Stimulated activated CD8-positive, alpha-beta memory T cell treated with anti-CD3 and anti-CD28 coated beads, Interleukin-2, amount 100 ng/mL, for 48 hours (primary cell): ENCODE data around the gene TRMT112.
"Not testable (repeated sequence)": the region's sequence is repeated elsewhere in the genome, so short reads cannot be mapped to it uniquely, and the experiment has no call there.

Experiments used
- DNase-seq, 2 donors: peaks; one replicate each; pipeline ENCODE4 v3.0.0-alpha.2; 2020; ENCODE audit warnings: low read depth in 2 of 2

TRMT112 gene

DNA sequence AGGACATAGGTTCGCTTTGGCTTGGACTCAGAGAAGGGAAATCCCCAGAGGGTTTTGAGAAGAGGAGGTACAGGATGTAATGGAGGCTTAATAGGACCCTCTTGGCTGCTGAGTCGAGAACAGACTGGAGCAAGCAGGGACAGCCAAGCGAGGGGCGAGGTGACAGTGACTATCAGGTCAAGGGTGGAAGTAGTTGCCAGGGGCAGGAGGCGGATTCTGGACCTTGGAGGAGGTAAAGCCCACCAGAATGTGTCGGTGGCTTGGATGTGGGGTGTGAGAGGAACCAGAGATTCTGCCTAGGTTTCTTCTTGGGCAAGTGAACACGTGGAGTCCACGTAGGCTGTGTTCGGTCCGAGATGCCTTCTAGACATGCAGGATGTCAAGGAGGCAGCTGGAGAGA lies 4.4 kb downstream of the TRMT112 start:
- DNase-seq = no peak

DNA sequence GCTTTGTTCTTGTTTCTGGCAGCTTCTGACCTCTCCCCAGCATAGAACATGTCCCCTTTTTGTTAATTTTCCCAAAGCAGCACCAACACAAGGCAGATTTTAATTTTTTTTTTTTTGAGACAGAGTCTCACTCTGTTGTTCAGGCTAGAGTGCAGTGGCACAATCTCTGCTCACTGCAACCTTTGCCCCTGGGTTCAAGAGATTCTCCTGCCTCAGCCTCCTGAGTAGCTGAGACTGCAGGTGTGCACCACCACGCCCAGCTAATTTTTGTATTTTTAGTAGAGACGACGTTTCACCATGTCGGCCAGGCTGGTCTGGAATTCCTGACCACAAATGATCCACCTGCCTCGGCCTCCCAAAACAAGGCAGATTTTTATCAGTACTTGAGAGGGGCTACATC lies 9.6 kb downstream of the TRMT112 start:
- DNase-seq = not testable (repeated sequence)

DNA sequence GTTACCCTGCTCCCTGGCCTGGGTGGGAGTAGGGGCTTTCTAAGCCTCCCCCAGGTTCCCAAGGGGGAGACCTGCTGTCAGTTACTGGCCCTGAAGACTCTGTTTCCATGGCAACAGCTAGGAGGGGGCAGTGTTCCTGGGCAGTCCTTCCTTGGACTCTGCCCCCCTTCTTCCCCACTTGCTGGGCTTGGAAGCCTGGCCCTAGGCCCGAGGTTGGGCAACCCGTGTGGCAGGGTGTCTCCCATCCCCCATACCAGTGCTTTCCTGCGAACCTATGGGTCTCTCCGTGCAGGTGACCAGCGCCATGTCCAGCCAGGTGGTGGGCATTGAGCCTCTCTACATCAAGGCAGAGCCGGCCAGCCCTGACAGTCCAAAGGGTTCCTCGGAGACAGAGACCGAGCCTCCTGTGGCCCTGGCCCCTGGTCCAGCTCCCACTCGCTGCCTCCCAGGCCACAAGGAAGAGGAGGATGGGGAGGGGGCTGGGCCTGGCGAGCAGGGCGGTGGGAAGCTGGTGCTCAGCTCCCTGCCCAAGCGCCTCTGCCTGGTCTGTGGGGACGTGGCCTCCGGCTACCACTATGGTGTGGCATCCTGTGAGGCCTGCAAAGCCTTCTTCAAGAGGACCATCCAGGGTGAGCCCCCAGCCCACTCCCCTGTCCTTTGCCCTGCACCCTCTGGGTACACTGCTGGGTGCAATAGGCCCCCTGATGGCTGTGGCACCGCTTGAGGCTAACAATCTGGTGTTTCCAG lies 10.3 kb downstream of the TRMT112 start:
- DNase-seq = no peak

DNA sequence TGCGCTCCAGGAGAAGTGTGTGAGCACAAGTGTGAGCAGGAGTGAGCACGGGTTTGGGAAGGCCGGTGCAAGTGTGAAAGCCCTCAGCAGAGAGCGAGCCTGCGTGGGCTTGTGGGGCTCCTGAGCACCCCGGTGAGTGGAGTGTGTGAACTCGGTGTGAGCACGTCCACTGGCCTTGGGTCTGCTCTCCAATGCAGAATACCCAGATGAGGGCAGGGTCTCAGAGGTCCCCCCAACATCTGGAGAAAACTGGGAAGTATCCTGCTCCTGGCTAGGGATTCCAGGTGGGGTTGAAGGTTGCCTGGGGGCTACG lies 10.8 kb downstream of the TRMT112 start:
- no peak for DNase-seq

DNA sequence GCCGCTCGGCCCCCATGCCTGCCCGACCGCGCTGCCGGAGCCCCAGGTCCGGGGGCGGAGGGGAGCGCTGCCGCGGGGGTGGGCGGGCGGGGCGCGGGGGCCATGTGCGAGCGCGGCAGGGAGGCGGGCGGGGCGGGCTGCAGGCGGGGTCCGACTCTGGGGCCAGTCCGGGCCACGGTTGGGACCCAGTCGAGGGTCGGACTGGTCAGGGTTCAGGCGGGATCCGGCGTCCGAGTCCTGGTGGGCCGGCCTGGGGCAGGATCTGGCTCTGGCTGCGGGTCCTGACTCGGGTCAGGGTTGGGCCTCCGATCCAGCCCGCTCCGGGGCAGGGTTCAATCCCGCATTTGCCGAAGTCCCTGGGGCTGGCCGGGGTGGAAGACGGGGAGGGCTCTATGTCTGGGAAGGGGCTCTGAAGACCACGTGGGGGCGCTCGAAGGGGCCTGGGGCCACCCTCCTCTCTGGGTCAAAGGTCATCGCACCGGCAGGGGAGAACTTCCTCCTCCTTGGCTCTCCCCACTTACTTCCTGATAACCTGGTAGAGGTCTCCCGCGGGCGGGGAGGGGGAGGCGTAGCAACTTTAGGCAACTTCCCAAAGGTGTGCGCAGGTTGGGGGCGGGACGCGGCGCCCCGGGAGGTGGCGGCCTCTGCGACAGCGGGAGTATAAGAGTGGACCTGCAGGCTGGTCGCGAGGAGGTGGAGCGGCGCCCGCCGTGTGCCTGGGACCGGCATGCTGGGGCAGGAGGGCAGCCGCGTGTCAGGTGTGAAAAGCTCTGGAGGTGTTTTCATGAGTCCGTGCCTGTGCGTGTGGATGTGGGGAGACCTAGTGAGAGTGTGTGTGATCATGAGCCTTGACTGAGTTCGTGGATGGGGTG lies 11.4 kb downstream of the TRMT112 start:
- DNase-seq = peak; percentile 50 to 53

DNA sequence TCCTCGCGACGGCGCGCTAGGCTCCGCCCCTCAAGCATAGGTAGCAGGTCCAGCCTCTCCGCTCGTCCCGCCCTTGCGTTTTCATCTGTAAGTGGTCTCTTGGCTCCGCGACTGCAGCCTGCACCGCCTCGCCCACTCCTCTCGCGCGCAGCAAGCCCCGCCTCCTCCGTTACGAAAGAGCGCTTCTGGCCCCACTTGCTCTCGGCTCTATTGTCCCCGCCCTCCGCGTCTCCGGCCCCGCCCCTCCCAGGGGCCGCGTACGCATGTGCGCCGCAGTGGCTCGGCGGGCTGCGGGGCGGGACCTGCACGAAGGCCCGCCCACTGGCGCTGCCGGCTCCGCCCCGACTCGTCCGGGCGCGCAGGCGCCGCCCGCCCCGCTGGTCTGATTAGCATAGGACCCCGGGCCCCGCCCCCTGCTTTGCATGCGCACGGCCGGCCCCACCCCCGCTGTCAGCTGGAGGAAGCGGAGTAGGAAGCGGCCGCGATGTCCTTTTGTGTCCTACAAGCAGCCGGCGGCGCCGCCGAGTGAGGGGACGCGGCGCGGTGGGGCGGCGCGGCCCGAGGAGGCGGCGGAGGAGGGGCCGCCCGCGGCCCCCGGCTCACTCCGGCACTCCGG lies 12.2 kb downstream of the TRMT112 start, which contains the start of gene ESRRA:
ESRRA (plus strand) TSS at position 450 of the 616 bp plus-strand sequence. CDS start 1,656 bp downstream, outside the sequence.
- DNase-seq = peak; percentile 100

DNA sequence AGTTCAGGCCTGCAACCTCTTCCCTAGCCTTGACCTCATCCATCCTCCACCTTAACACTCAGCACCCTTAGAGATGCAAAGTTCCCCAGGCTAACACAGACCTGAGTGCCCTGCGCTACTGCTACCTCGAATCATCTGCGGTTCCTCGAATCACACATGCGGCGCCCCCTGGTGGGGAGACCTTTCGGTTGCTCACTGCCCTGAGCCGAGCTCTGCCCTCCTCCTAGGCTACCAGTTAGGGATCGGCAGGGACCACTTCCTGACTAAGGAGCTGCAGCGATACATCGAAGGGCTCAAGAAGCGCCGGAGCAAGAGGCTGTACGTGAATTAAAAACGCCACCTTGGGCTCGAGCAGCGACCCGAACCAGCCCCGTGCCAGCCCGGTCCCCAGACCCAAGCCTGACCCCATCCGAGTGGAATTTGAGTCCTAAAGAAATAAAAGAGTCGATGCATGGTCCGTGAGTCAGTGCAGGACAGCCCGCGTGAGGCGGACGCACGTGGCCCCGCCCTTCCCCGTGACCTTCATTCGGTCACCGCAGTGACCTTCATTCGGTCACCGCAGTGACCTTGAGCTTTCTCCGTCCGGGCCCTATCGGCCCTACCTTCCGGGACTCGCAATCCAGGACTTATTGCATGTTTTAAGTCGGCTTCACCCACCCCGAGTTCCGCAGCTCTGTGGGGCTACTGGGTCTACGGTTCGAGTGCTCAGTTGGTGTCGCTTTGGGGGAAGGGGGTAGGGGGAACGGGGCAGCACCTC lies 12.9 kb downstream of the TRMT112 start:
- DNase-seq = peak; percentile 95 to 97

DNA sequence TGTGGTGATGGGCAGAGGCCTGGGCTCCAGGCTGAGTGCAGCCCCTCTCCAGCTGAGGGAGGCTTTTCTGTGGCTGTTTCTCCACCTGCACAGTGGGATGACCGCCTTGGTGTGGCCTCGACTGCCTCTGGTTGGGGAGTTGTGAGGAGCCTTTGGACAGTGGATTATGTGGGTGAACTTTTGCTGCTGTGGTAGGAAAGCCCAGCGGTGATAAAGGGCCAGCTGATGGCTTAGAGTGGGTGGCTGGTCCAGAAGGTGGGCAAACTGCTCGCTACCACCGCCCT lies 13.4 kb downstream of the TRMT112 start:
- no peak for DNase-seq

DNA sequence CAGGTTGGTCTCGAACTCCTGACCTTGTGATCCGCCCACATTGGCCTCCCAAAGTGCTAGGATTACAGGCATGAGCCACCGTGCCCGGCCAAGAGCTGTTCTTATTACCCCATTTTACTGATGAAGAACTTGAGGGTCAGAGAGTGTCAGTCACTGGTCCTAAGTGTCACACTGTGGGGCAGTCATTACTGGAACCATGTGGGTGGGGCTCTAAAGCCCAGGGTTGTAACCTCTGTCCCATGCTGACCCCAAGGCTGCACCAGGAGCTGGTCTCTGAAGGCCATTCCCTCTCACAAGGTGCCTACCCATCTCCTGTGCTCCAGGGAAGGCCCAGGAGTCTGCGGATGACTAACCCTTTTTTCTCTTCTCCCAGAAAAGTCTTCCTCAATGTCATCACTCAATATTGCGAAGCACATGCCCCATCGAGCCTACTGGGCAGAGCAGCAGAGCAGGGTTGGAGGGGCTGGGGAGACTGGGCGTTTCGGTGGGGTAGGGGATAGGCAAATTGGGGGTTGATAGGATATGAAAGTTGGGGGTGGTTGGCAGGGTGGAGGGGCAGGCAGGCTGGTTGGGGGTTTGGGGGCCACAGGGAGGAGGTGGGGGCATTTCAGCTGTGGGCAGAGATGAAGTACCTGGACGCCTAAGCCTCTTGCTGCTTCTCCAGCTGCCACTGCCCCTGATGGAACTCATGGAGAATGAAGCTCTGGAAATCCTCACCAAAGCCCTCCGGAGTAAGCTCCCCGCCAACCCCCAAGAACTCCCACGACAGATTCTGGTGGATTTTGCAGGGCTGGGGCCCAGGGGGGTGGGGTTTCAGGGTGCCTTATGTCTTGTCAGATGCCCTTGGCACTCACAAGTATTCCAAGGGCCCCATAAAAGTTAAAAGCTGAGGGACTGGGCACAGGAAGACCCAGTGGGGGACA lies 14.0 kb downstream of the TRMT112 start:
- DNase-seq = no peak

DNA sequence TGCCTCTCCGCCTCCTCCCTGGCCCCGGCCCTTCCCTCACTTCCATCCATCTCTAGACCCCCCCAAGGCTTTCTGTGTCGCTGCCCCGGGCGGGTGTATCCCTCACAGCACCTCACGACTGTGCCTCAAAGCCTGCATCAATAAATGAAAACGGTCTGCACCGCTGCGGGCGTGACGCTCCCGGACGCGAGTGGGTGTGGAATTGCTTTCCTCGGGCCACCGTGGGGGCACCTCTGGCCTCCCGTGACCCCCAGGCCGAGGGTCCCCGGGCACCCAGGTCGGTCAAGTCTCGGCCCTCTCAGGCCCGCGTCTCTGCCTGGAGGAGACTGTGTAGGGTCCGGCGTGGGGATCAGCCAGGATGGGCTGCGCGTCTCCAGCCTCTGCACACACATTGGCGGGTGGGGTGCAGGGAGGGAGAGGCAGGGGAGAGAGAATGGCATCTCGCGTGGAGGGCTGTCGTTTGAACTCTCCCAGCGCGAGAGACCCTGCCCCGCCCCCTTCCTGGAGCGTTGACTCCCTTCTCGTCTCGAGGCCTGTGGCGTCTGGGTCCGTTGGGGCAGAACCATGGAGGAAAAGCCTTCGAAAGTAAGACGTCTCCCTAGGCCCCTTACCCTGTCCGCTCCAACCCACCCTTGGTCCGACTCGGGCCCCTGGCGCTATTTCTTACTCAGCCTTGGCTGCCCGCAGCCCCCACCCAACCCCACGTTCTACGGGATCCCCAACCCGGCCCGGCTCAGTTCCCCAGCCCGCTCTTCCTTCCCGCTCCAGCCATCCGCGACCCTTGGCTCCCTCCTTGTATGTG lies 17.3 kb downstream of the TRMT112 start, which contains the start of gene CATSPERZ:
CATSPERZ (plus strand) TSS at position 512 of the 802 bp plus-strand sequence; CDS start at position 565, 53 bp downstream.
- DNase-seq = no peak

DNA sequence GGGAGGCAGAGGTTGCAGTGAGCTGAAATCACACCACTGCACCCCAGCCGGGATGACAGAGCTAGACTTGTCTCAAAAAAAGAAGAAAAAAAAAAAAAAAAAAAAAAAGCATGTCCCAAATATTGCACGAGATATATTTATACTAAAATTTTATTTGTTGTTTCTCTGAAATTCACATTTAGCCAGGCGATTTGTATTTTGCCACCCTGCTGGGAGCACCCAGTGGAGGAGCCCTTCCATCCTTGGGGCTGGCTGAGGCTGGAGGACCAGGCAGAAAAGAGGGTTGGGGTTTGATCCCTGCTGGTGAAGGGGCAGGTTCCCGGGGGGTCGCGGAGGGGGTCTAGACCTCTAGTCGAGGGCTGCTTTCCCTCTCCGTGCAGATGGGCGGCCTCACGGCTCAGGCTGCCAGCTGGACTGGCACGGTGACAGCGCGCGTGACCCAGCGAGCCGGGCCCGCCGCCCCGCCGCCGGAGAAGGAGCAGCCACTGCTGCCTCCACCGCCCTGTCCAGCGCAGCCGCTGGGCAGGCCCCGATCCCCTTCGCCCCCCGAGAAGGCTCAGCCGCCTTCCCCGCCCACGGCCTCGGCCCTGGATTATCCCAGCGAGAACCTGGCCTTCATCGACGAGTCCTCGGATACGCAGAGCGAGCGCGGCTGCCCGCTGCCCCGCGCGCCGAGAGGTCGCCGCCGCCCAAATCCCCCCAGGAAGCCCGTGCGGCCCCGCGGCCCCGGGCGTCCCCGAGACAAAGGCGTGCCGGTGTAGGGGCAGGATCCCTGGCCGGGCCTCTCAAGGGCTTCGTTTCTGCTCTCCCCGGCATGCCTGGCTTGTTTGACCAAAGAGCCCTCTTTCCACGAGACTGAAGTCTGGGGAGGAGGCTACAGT lies 18.2 kb downstream of the TRMT112 start:
- no peak for DNase-seq

DNA sequence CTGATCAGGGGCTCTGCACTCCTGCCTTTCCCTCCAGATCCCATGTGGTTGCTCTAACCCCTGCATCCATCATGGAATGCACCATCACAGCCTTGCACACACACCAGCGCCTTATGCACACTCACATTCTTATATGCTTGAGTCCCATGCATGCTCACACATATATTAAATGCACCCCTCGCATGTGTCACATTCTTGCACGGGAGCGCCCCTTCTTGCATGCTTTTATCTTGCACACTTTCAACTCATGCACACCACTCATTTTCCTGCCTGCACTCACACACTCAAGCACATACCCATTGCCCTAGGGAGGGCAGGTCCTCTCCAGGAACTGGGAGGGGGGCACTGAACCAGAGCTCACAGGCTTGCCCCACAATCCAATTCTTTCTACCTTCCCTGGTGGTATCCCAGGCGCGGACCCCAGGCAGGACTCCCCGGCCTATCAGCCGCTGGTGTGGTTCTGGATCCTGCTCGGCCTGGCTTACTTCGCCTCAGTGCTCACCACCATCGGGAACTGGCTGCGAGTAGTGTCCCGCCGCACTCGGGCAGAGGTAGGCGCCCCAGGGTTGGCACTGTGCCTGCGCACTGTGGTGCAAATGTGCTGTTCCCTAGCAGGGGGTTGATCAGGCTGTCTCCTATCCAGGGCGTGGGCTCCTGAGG lies 19.5 kb downstream of the TRMT112 start:
- no peak for DNase-seq

DNA sequence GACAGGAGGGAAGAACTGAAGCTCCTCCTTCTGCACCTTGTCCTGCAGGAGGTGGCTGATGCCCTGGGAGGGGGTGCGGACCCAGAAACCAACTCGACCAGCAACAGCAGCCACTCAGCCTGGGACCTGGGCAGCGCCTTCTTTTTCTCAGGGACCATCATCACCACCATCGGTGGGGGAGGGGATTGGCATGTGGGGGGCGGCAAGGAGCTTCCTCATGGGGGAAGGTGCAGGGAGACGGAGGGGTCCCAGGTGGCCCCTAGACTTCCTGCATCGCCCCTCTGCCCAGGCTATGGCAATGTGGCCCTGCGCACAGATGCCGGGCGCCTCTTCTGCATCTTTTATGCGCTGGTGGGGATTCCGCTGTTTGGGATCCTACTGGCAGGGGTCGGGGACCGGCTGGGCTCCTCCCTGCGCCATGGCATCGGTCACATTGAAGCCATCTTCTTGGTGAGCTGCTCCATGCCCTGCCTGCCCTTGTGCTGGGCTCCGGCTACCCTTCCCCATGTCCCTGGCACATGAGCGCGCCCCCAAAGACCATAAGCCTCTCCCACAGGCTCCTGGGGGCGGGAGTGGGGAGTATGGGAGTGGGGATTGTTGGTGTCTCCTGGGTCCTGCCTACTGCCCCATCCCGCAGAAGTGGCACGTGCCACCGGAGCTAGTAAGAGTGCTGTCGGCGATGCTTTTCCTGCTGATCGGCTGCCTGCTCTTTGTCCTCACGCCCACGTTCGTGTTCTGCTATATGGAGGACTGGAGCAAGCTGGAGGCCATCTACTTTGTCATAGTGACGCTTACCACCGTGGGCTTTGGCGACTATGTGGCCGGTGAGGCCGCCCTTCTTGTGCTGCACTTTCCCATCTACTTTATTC lies 20.3 kb downstream of the TRMT112 start:
- DNase-seq = no peak

DNA sequence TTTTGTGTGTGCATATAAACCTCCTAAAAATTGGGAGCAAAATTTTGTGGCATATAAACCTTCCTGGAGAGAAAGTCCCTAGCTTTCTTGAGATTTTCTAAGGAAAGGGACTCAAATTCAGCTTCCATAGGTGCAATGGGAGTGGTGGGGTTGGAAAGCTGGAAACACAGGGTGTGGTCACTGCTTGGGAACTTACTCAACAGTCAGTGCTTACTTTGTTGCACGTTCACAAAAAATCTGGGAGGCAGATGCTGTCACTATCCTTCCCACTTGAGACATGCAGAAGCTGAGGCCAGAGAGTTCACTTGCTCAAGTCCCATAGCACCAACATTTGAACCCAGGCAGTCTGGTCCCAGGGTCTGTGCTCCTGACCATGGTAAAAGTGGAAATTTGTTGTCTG lies 21.1 kb downstream of the TRMT112 start:
- DNase-seq = no peak

DNA sequence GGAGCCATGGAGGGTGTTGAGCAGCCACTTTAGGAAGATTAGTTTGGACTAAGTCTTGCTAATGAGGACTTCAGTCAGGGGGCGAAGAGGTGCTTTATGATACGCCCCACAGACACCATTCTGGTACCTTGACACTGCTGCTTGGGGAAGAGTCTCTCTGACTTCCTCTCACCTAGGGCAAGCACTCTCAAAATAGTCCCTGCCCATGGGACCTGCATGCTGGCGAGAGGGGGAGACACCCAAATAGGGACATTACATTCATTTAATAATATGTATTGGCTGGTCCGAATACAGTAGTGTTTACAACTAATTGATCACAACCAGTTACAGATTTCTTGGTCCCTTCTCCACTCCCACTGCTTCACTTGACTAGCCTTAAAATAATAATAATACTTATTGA lies 21.6 kb downstream of the TRMT112 start:
- no peak for DNase-seq

DNA sequence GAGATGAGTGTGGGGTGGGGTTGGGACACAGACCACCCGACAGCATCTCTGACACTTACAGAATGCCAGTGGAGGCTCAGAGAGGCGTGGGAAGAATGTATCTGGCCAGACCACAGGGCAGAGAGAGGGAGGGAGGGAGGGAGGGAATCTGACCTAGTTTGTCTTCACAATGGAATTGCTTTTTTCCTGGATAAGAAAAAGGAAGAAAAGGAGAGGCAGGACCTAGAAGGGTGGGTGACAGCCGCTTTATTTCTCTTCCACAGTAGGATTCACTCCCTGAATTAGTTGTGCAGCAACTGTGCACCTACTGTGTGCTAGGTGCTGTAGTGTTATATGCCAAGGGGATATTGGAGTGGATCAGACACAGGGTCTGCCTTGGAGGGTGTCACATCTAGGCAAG lies 22.6 kb downstream of the TRMT112 start:
- no peak for DNase-seq

DNA sequence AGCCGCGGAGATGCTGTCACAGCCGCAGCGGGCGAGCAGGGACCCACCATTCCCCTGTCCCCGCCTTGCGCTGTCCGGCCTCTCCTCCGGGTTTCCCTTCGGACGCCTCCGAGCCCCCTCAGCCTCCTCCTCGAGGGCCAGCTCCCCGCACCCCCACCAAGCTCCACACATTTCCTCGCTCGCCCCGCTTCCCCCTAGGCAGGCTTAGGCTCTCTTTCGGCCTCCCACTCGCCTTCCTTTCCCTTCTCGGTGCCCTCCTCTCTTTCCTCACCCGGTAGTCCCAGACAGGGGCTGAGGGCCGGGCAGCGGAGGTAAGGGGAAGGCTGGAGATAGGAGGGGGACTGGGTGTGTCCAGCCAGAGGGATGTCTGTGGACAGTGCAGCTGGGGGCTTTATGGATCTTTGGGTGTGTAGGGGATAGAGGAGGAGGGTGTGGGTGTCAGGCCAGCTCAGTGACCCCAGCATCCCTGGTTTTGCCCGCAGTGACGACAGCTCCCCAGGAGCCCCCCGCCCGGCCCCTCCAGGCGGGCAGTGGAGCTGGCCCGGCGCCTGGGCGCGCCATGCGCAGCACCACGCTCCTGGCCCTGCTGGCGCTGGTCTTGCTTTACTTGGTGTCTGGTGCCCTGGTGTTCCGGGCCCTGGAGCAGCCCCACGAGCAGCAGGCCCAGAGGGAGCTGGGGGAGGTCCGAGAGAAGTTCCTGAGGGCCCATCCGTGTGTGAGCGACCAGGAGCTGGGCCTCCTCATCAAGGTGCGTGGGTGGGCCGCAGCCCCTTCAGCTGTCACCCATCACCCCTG lies 24.7 kb downstream of the TRMT112 start:
- no peak for DNase-seq
